HG03139 (cell line): ENCODE measurements around the gene ZNG1F.
"Not testable (repeated sequence)": the region's sequence is repeated elsewhere in the genome, so short reads cannot be mapped to it uniquely, and the experiment has no call there.

Experiments used
- ATAC-seq: cut with Tn5 transposase; IDR thresholded peaks from one replicate; pipeline ENCODE4 v1.9.1; 2021; ENCODE audit not compliant: unreplicated experiment

Gene ZNG1F

DNA sequence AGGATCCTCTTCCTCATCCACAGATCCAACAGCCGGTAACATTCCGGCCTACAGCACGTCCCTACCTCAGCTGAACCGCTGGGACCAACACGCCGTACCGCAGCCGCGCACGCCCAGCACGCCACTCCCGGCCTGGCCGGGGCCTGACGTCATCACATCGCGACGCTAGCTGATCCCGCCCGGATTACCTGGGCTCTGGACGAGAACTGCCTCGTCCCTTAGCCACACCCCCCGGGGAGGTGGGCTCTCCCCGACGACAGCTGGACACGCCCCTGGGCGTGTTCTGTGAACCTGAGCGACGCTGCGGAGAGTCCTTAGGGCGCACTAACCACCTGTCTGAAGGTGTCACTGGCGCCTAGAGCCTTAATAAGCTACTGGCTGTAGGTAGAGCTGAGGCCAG lies at the start of gene ZNG1F:
Gene ZNG1F (minus strand): TSS at position 101 of the 400 bp plus-strand sequence. CDS start 59 bp downstream, at position 42.
- ATAC-seq, result not testable (repeated sequence)

DNA sequence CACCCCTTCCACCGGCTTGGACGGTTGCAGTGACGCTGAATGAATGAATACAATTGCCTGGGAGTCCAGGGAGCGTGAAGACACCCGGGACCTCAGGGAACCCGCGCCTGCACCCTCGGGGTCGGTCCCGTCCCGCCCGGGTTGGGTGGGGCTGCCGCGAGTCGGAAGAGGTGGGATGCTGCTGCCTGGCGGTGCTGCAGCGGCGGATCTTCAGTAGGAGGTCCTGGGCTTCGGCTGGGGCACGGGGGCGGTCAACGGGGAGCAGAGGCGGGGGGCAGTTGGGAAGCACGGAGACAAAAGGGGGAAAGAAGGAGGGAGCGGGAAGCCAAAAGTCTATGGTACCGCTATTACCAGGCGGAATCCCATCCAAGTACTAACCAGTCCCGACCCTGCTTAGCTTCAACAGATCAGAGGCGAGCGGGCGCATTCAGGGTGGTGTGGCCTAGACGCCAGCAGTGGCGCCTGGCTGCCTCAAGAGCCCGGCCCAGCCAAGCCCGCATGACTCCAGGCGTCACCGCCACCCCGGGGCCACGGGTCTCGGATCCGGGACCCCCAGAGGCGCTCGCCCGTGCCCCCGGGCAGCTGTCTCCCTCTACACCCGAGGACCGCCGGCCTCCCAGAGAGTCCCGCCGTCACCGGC lies 48.1 kb upstream of the ZNG1F start:
- not testable (repeated sequence) for ATAC-seq

DNA sequence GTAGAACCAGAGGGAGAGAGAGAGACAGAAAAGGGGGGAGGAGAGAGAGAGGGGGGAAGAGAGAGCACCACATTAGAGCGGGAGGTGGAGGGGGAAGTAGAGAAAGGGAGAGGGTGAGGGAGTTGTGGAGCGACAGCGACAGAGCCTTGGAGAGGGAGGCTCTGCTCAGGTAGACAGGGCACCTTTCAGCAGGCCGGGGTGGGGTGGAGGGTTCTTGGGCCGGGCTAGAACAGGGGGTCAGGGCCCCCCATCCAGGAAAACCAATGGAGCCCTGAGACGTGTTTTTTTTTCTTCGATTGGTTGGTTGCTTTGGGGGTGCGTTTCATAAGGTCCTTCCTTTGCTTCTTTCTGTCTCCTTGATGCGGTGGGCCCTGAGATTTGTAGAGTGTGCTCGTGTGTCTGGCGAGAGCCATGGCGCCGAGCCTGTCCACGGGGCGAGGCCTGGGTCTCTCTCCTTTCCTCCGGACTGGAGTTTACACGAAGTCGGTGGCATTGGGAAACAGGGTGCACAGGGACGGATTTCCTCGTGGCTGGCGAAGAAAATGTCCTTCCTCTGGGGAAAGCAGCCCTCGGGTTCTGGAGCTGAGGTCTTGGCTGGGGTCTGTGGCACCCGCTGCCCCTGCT lies 47.5 kb upstream of the ZNG1F start:
- not testable (repeated sequence) for ATAC-seq

DNA sequence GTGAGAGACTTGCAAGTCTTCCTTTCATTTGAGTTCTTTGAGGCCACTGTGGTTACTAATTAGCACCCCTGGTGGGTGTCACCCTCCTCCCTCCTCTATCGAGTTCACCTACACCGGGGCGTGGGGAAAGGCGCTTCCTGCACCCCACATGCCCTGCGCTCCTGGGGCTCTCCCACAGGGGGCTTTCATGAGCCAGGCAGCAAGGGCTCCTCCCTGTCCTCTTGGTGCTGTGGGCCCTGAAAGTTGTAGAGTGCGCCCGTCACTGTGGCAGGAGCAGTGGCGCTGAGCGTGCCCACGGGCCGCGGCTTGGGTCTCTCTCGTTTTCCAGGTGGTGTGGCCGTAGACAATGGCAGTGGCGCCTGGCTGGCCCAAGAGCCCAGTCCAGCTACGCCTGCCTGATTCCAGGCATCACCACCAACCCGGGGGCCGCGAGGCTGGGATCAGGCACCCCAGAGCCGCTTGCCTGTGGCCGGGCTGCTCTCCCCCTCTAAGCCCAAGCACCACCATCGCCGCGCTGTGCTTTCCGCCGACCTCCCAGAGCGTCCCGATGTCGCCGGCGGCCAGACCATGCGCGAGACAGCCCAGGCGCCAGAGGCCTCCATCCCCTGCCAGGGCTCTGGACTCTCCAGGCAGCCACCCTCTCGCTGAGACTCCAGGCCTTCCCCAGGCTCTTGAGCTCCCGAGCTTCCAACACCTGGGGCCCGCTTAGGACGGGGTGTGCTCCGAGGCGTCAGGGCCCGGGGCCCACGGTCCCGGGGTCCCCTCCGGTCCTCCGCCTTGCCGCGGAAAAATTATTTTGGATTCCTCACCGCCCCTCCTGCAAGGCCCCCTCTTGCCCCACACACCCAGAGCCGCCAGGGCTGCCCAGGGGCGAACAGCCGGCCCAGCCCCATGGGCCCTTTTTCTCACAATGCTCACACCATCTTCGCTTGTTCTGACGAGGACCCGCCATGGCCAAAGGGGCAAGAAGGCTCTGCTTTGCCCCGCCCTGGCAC lies 46.0 kb upstream of the ZNG1F start:
- peak; percentile 100 for ATAC-seq

DNA sequence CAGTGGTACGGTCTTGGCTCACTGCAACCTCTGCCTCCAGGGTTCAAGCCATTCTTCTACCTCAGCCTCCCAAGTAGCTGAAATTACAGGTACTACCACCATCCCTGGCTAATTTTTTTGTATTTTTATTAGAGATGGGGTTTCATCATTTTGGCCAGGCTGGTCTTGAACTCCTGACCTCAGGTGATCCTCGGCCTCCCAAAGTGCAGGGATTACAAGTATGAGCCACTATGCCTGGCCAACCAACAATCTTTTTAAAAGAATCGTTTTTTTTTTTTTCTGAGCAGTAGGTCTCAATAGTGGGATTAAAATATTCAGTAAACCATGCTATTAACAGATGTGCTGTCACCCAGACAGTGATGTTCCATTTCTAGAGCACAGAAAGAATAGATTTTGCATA lies 45.1 kb upstream of the ZNG1F start:
- ATAC-seq, result not testable (repeated sequence)

DNA sequence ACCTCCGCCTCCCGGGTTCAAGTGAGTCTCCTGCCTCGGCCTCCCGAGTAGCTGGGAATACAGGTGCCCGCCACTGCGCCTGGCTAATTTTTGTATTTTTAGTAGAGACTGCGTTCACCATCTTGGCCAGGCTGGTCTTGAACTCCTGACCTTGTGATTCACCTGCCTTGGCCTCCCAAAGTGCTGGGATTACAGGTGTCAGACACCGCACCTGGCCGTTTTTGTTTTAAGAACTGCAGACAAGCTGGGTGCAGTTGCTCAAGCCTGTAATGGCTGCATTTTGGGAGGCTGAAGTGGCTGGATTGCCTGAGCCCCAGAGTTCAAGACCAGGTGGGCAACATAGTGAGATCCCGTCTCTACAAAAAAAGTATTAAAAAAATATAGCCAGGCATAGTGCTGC lies 43.2 kb upstream of the ZNG1F start:
- ATAC-seq, result not testable (repeated sequence)

DNA sequence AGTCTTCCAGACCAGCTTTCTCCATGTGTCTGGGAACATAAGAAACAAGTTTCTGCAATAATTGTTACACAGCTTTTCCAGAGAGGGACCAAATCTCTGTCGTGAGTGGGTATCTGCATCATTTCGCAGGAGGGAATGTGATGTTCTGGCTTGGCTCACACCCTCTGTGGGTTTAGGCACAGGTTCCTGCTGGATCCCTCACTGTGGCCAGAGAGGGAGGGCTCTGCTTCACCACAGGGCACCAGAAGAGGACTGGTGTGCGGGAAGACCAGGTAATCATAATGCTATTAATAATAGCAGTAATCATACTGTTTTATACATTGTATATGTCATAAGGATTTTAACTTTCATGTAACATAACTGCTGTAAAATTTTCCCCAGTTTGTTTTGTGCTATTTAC lies 41.3 kb upstream of the ZNG1F start:
- ATAC-seq, result not testable (repeated sequence)

DNA sequence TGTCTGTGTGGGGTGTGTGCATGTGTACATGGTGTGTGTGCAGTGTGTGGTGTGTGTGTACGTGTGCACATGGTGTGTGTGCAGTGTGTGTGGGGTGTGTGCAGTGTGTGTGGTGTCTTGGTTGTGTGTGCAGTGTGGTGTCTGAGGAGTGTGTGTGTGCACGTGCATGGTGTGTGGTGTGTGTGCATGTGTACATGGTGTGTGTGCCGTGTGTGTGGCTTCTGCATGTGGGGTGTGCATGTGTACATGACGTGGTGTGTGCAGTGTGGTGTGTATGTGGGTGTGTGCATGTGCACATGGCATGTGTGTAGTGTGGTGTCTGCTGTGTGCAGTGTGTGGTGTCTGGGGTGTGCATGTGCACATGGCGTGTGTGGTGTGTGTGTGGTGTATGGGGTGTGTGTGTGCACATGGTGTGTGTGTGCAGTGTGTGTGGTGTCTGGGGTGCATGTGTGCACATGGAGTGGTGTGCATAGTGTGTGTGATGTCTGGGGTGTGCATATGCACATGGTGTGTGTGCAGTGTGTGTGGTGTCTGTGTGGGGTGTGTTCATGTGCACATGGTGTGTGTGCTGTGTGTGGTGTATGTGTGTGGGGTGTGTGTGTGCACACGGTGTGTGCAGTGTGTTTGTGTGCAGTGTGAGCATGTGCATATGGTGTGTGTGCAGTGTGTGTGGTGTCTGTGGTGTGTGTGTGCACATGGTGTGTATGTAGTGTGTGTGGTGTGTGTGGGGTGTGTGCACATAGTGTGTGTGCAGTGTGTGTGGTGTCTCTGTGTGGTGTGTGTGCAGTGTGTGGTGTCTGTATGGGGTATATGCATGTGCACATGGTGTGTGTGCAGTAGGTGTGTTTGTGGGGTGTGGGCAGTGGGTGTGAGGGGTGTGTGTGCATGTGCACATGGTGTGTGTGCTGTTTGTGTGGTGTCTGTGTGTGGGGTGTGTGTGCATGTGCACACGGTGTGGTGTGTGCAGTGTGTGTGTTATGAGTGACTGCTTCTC lies 40.6 kb upstream of the ZNG1F start:
- no peak for ATAC-seq

DNA sequence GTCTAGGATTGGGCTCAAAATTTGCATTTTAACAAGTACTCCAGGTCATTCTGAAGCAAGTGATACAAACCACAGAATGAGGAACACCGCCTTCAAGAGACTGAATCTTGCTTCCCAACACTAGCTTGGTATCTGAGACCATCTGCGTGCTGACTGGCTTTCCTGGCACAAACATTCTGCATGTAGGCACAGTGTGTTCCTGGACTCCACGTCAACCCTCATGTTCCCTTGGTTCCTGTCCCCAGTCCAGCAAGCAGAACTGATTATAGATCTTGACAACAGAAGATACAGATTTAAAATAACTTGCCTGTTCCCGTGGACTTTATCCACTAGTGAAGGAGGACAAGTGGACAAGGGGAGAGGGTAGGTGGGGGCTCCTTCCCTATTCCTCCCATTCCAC lies 30.7 kb upstream of the ZNG1F start:
- ATAC-seq, result not testable (repeated sequence)

DNA sequence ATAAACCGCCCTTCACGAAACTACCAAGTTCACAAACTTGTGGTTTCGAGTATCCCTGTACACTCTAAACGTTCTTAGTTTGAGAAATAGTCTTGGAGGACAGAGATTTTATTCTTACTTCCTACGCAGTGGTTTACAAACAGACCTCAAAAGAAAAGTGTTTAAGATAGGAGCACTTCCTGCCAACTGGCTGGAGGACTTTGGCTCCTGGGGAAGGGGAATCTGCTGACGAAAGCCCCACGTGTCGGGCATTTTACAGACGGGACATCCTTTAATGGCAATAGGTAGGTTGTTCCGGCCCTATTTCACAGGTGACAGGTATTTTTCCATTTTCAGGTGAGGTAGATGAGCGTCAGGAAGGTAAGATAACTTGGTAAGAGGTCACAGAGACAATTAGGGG lies 678 bp downstream of the ZNG1F start:
- ATAC-seq, result not testable (repeated sequence)

DNA sequence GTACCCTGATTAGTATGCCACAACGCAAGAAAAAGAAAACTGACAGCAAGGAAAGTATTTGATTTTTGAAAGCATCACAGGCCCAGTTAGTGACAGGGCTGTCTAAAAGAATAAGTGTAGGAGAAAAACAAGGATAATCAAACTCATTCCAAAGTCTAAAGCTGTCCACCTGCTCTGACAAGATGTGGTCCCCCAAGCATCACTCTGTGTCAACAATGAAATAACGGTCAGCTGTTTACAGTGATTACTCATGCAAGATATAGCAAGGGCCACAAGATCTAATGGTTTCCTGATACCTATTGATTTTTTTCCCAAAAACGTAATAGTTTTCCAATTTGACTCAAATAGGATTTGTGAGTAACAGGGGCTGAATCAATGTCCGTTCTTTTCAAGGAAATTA lies 14.1 kb downstream of the ZNG1F start:
- not testable (repeated sequence) for ATAC-seq

DNA sequence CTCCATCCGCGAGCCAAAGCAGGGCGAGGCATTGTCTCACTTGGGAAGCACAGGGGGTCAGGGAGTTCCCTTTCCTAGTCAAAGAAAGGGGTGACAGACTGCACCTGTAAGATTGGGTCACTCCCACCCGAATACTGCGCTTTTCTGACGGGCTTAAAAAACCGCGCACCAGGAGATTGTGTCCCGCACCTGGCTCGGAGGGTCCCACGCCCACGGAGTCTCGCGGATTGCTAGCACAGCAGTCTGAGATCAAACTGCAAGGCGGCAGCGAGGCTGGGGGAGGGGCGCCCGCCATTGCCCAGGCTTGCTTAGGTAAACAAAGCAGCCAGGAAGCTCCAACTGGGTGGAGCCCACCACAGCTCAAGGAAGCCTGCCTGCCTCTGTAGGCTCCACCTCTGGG lies 39.0 kb downstream of the ZNG1F start:
- not testable (repeated sequence) for ATAC-seq

DNA sequence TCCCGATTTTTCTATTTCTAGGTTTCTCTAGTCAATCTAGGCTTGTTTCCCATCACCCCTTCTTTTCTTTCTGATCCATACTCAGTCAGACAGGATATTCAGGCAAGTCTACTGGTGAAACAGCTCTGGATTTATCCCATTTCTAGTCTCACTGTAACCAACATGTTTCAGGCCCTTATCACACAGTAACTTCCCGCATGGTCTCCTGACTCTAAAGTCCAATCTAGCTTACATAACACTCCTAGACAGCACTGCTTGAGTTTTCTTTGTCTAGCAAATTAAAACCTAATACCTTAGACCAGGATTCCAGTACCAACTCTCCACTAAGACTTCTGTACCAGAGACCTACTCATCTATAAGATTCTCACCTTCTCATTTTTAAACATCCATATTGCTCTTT lies 47.2 kb downstream of the ZNG1F start:
- not testable (repeated sequence) for ATAC-seq

DNA sequence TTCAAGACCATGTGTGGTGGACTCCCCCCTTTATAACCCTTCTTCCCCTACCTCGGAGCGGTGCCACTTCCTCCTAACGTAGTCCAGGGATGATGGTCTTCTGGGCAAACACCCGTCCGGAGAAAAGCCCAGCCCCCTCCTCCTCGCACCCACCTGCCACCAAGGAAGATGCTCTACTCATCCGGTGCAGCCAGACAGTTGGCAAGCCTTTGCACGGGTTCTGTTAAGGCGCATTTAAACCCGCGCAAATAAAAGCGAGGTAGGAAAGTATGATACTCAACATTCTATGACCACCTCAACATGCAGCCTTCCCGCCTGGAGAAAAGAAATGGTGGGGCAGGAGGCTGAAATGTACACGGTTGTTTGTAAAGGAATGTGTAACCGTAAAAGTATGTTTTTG lies 60.5 kb downstream of the ZNG1F start, which contains the start of gene FOXD4L6:
Gene FOXD4L6 (minus strand): TSS at position 101 of the 400 bp plus-strand sequence. CDS start 298 bp downstream, outside the sequence.
- not testable (repeated sequence) for ATAC-seq

DNA sequence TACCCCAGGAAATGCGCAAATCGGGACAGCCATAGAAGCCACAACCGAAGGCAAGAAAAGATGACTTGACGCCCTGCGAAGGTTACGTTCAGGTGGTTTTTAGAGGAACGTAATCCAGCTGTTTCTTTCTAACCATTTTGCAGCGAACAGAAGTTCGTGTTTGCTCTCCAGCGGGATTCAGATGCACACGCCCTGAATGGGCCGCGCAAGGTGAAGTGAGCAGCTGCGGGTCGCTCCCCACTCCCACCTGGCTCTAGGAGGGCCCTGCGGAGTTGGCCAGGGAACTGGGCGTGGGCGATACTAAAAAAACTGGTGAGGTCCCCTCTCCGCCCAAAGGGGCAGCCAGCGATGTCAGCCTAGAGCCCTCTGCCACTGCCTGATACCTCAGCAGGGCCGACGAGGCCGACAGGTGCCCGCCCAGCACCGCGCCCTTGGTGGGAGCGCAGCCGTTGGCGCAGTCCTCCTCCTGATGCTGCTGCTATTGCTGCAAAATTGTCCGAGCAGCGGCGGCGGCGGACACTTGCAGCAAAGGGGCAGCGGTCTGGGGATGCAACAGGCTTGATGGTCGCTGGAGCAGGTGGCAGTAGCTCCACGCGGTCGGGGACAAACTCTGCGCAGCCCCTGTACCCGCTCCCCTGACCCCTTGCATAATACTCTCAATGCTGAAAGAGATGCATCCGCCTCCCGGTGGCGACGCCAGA lies 62.2 kb downstream of the ZNG1F start:
- ATAC-seq, result not testable (repeated sequence)

DNA sequence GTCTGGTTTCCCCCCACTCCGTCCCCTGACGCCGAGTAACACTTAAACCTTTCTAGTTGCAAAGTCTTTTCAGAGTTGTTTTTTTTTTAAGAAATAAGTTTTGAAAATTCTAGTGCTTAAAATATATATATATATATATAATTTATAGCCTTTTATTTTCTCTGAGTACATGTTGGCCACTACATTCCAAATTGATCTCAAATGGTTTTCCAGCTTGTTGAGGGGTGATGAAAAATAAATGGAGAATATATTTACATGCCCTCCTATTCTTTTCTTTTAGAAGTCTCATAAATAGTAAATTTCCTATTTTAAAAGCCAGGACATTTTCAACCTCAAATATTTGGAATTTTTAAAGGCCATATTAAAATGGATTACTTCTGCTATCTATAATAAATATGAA lies 63.2 kb downstream of the ZNG1F start:
- not testable (repeated sequence) for ATAC-seq

DNA sequence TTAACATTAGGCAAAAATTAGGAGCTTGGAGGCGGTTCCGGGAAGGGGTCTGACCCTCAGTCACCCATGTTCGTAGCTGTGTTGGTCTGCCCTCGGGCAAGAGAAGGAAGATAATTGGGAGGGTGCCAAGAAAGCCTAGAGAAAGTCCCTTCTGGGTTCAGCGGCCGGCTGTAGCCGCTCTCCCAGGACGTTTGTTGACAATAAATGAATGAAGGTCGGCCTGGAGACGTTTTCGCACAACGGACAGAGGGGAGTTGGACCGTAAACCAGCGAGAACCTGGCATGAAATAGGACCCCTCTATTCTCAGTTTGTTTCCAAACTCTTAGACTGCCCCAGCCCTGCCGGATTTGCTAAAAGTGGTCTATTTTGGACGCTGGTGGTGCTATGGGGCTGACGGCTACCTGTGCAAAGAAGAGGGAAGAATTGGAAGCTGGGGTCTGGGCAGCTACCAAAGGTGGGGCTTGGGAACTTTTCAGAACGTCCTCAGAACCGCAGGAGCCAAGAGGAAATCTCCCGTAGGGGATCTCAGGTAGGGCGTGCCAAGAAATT lies 63.9 kb downstream of the ZNG1F start:
- ATAC-seq, result not testable (repeated sequence)

DNA sequence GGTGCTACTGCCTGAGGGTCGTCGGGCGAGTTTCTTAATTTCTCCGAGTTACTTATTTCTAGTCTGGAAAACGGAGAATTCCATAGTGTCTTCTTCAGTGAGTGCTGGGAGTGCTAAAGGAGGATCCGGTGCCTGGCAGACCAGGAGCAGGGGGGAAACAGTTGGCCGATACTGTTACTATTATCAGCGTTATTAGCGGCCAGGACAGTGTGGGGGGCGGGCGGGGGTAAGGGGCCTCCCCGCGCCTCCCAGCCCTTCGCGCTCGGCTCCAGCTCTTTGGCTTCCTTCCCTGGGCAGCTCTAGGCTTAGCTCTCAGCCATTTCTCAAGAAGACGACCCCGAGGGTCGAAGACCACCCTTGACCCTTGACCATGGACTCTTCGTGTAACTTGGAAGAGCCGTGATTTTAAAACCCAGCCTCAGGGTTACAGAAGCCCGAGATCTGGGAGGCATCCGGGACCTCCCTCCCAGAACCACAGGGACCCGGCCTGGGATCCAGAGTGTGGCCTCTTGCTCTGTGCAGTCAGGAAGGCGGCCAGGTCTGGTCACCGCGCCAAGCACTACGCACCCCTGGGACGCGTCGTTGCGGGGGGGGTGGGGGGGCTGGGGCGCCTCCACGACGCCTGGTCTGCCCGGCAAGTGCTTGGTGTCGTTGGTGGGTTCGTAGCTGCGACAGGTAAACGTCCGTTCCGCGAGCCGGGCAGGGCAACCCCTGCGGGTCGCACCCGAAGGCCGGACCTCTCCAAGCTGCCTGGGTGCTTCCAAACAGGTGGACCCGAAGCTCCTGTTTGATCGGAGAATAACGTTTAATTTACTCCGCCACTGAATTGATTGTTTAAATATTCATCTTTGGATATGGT lies 64.6 kb downstream of the ZNG1F start:
- not testable (repeated sequence) for ATAC-seq
